K562 (cell line): ENCODE measurements around the gene TUT1. TPM values are rescaled to one million over a fixed set of nuclear protein-coding genes. Genes with fewer than 3 reads are reported as not detected.

Source experiments
- ATF7 ChIP-seq: fragments of 450-650 bp; IDR thresholded peaks from 2 replicates; pipeline ENCODE4 v1.7.1; 2014; ENCODE audit warnings: mild to moderate bottlenecking, moderate library complexity
- COPS2 ChIP-seq: fragments of 450-650 bp; conservative IDR thresholded peaks from 2 replicates; pipeline ENCODE4 v1.6.1; 2016; ENCODE audit warnings: mild to moderate bottlenecking, moderate library complexity
- CXXC5 ChIP-seq: fragments of 250-450 bp; sonication (Bioruptor Pico); IDR thresholded peaks from 2 replicates; pipeline ENCODE4 v1.8.0; 2022; ENCODE audit warnings: inconsistent platforms, mild to moderate bottlenecking, moderate library complexity
- DDX20 ChIP-seq: fragments of 450-650 bp; IDR thresholded peaks from 2 replicates; pipeline ENCODE4 v1.6.1; 2016; ENCODE audit warnings: missing genetic modification characterization, low read depth, mild to moderate bottlenecking, missing compliant biosample characterization, moderate library complexity
- ELF4 ChIP-seq: fragments of 450-650 bp; formaldehyde crosslinking; IDR thresholded peaks from 2 replicates; pipeline ENCODE4 v1.4.0; 2022; ENCODE audit warnings: missing genetic modification characterization
- MECOM ChIP-seq: fragments of 250-450 bp; sonication (Bioruptor Pico); IDR thresholded peaks from 2 replicates; pipeline ENCODE4 v1.8.0; 2022; ENCODE audit warnings: inconsistent platforms
- PHF21A ChIP-seq: fragments of 450-650 bp; IDR thresholded peaks from 2 replicates; pipeline ENCODE4 v1.6.1; 2017; ENCODE audit warnings: low read depth, borderline replicate concordance
- RB1 ChIP-seq: fragments of 450-650 bp; IDR thresholded peaks from 2 replicates; pipeline ENCODE4 v1.6.1; 2017; ENCODE audit warnings: low read depth, mild to moderate bottlenecking
- RBM39 ChIP-seq: fragments of 200-400 bp; formaldehyde crosslinking; optimal IDR thresholded peaks from 2 replicates; pipeline ENCODE3; 2018; ENCODE audit warnings: low read depth, low read length
- USF2 ChIP-seq: sonication (generic); formaldehyde crosslinking; IDR thresholded peaks from 2 replicates; pipeline ENCODE4 v1.5.0; 2020; ENCODE audit warnings: missing genetic modification reagents
- ZBTB1 ChIP-seq: sonication (generic); formaldehyde crosslinking; IDR thresholded peaks from 2 replicates; pipeline ENCODE4 v1.8.1; 2023; ENCODE audit warnings: missing genetic modification reagents, low read depth, mild to moderate bottlenecking, borderline replicate concordance
- ZFPM2 ChIP-seq: fragments of 250-450 bp; sonication (Bioruptor Pico); IDR thresholded peaks from 2 replicates; pipeline ENCODE4 v1.5.1; 2022; ENCODE audit warnings: mild to moderate bottlenecking
- ZFX ChIP-seq: sonication (generic); formaldehyde crosslinking; IDR thresholded peaks from 2 replicates; pipeline ENCODE4 v1.8.0; 2022; ENCODE audit warnings: mild to moderate bottlenecking, missing genetic modification reagents, moderate library complexity
- ZNF253 ChIP-seq: fragments of 250-450 bp; sonication (Bioruptor Pico); conservative IDR thresholded peaks from 2 replicates; pipeline ENCODE4 v1.6.1; 2021; ENCODE audit warnings: mild to moderate bottlenecking
- ZNF589 ChIP-seq: fragments of 200-800 bp; sonication (Bioruptor generic); IDR thresholded peaks from 2 replicates; pipeline ENCODE4 v1.6.1; 2016; ENCODE audit warnings: low read depth, missing genetic modification characterization, missing compliant biosample characterization
- polyA plus RNA-seq, 8 experiments: library from polyadenylated mRNA; depleted of rRNA in 4 of 8; stranded (reverse) in 5 of 8; unstranded in 3 of 8; fragments of >200 nt; fragmentation: Nextera tagmentation in 2 of 8; fragmentation: Illumina TruSeq in 1 of 8; extraction: Ambion mirVana in 2 of 8; extraction: Trizol in 1 of 8; gene quantifications; 2 replicates each; pipeline versions ENCODE4 v1.2.1 to v1.2.3, GENCODE V29; 2011 to 2014; ENCODE audit warnings: inconsistent platforms in 1 of 8, missing spikeins in 1 of 8
- total RNA-seq, 7 experiments: library from RNA; depleted of rRNA in 6 of 7; stranded (reverse); fragments of >200 nt in 6 of 7; fragmentation: Illumina TruSeq in 2 of 7; extraction: Trizol in 2 of 7; gene quantifications; 2 replicates each; pipeline versions ENCODE4 v1.2.1 to v1.2.3, GENCODE V29; 2011 to 2021; ENCODE audit warnings: low replicate concordance in 1 of 7
- TF ChIP-seq, protein P1 (sequence below): sonication (generic); formaldehyde crosslinking; IDR thresholded peaks from 2 replicates; pipeline ENCODE4 v1.8.0; 2022; ENCODE audit warnings: mild to moderate bottlenecking, missing genetic modification reagents
- TF ChIP-seq, protein P2 (sequence below): fragments of 200-800 bp; sonication (Bioruptor generic); IDR thresholded peaks from 2 replicates; pipeline ENCODE4 v1.6.1; 2017; ENCODE audit warnings: missing genetic modification characterization, missing compliant biosample characterization
- TF ChIP-seq, protein P3 (sequence below): fragments of 250-450 bp; sonication (Bioruptor Pico); IDR thresholded peaks from 2 replicates; pipeline ENCODE4 v1.5.0; 2021

TUT1 gene
- total and polyA plus RNA-seq, 9 of the 15 experiments (the other 6 are each of a cell fraction or from before 2014, with no cell fraction given): 0.66 to 44.3 (median 15.7) TPM

GRCh38 chr11:62612366-62613290 is 21.3 kb upstream of the TUT1 start, which contains the start of the genes EML3 and ROM1 (continued):
- TF ChIP-seq ZNF253 (CRISPR knock-in tag): no peak
- no peak for TF ChIP-seq RBM39
- peak; percentile 77 for TF ChIP-seq CXXC5 (CRISPR knock-in tag)
- TF ChIP-seq, protein P1, sequence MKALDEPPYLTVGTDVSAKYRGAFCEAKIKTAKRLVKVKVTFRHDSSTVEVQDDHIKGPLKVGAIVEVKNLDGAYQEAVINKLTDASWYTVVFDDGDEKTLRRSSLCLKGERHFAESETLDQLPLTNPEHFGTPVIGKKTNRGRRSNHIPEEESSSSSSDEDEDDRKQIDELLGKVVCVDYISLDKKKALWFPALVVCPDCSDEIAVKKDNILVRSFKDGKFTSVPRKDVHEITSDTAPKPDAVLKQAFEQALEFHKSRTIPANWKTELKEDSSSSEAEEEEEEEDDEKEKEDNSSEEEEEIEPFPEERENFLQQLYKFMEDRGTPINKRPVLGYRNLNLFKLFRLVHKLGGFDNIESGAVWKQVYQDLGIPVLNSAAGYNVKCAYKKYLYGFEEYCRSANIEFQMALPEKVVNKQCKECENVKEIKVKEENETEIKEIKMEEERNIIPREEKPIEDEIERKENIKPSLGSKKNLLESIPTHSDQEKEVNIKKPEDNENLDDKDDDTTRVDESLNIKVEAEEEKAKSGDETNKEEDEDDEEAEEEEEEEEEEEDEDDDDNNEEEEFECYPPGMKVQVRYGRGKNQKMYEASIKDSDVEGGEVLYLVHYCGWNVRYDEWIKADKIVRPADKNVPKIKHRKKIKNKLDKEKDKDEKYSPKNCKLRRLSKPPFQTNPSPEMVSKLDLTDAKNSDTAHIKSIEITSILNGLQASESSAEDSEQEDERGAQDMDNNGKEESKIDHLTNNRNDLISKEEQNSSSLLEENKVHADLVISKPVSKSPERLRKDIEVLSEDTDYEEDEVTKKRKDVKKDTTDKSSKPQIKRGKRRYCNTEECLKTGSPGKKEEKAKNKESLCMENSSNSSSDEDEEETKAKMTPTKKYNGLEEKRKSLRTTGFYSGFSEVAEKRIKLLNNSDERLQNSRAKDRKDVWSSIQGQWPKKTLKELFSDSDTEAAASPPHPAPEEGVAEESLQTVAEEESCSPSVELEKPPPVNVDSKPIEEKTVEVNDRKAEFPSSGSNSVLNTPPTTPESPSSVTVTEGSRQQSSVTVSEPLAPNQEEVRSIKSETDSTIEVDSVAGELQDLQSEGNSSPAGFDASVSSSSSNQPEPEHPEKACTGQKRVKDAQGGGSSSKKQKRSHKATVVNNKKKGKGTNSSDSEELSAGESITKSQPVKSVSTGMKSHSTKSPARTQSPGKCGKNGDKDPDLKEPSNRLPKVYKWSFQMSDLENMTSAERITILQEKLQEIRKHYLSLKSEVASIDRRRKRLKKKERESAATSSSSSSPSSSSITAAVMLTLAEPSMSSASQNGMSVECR (CRISPR knock-in tag): no peak
- no peak for TF ChIP-seq PHF21A
- TF ChIP-seq MECOM (CRISPR knock-in tag): no peak
- TF ChIP-seq, protein P2, sequence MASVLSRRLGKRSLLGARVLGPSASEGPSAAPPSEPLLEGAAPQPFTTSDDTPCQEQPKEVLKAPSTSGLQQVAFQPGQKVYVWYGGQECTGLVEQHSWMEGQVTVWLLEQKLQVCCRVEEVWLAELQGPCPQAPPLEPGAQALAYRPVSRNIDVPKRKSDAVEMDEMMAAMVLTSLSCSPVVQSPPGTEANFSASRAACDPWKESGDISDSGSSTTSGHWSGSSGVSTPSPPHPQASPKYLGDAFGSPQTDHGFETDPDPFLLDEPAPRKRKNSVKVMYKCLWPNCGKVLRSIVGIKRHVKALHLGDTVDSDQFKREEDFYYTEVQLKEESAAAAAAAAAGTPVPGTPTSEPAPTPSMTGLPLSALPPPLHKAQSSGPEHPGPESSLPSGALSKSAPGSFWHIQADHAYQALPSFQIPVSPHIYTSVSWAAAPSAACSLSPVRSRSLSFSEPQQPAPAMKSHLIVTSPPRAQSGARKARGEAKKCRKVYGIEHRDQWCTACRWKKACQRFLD (CRISPR knock-in tag): 0 out of 2 replicates have a peak, but pooled peaks have one; percentile 30
- TF ChIP-seq, protein P3, sequence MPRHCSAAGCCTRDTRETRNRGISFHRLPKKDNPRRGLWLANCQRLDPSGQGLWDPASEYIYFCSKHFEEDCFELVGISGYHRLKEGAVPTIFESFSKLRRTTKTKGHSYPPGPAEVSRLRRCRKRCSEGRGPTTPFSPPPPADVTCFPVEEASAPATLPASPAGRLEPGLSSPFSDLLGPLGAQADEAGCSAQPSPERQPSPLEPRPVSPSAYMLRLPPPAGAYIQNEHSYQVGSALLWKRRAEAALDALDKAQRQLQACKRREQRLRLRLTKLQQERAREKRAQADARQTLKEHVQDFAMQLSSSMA (CRISPR knock-in tag): no peak
- no peak for TF ChIP-seq ZFPM2 (CRISPR knock-in tag)
- peak; percentile 12; the same call in 1 of the 2 replicates for TF ChIP-seq ATF7
- TF ChIP-seq COPS2: no peak
- TF ChIP-seq ELF4 (CRISPR knock-in tag): no peak
- TF ChIP-seq USF2 (CRISPR knock-in tag): no peak
- TF ChIP-seq DDX20 (tag): no peak
- TF ChIP-seq ZNF589 (CRISPR knock-in tag): no peak
- TF ChIP-seq ZFX (CRISPR knock-in tag): peak; percentile 48; the same call in 1 of the 2 replicates
- TF ChIP-seq ZBTB1 (CRISPR knock-in tag): no peak
- TF ChIP-seq RB1: peak; percentile 93
